ENCODE measurements around the gene CES2.

DNA sequence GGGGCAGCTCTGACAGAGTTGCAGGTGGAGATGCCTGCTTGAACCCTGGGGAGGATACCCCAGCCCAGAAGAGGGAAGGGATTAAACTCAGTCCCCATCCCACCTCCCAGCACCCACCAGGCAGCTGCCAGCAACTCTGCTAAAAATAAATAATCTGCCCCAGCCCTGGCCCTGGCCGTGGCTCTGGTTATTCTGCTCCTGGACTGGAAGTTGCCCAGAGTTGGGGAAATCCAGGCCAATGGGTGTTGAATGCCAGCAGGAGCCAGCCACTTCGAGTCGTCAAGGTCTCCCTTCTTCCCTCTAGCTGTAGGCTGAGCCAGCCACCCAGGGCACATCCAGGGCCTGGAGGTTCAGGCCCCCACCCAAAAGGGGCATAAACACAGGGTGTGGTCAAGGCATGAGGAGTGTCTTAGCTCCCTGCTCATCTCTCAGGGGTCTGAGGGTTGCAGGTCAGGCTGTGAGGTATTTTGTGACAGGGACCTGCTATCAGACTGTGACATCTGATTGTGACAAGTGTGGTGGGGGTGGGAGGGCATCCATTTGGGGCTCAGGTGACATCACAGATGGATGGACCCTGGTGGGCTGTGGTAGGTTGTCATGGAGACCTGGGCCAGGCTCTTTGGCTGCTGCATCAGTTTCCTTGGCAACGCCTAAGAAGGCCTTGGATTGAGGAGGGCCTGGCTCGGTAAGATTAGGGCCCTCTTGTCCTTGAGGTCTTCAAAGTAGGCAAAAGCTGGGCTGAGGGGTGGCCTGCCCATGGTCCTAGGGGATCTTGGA, 9.0 kb upstream of the CES2 start:
- TF ChIP-seq, protein P1, sequence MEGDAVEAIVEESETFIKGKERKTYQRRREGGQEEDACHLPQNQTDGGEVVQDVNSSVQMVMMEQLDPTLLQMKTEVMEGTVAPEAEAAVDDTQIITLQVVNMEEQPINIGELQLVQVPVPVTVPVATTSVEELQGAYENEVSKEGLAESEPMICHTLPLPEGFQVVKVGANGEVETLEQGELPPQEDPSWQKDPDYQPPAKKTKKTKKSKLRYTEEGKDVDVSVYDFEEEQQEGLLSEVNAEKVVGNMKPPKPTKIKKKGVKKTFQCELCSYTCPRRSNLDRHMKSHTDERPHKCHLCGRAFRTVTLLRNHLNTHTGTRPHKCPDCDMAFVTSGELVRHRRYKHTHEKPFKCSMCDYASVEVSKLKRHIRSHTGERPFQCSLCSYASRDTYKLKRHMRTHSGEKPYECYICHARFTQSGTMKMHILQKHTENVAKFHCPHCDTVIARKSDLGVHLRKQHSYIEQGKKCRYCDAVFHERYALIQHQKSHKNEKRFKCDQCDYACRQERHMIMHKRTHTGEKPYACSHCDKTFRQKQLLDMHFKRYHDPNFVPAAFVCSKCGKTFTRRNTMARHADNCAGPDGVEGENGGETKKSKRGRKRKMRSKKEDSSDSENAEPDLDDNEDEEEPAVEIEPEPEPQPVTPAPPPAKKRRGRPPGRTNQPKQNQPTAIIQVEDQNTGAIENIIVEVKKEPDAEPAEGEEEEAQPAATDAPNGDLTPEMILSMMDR (conservative IDR thresholded peaks at IDR 0.05; ENCODE audit: low read depth, low read length): no peak
- no peak for TF ChIP-seq EZH2 (IDR thresholded peaks at IDR 0.05; ENCODE audit: borderline replicate concordance, low read depth, low read length, poor library complexity, severe bottlenecking)

All from A673 (cell line).